OCI-LY3 (cell line): ENCODE results near the gene PLVAP.

ENCODE experiments used
- CTCF ChIP-seq: fragments of 200-600, 300-600 bp; sonication (generic); IDR thresholded peaks from 2 replicates; pipeline ENCODE4 v1.5.1; 2014; ENCODE audit warnings: antibody characterized with exemption, low read length, low read depth
- EZH2phosphoT487 ChIP-seq: fragments of 200-600 bp; shearing (Covaris generic); IDR thresholded peaks from 2 replicates; pipeline ENCODE4 v1.6.1; 2018; ENCODE audit warnings: antibody characterized with exemption, mixed run types, low read depth

GRCh38 chr19:17404621-17405249, 27.6 kb upstream of the PLVAP start:
- TF ChIP-seq CTCF (no peak), EZH2phosphoT487 (no peak)
